ENCODE data around the gene CAMTA1. TPM values are rescaled to one million over a fixed set of nuclear protein-coding genes. Genes with fewer than 3 reads are reported as not detected.

CAMTA1 gene
- total RNA-seq, 4 donors from 2014 or later: 86.3 to 170 (median 132) TPM

GRCh38 chr1:6822530-6823359 is 37.5 kb downstream of the CAMTA1 start:
- Histone ChIP-seq H3K27me3 (no peaks in the 10 kb centered on the region), H3K36me3 (no peaks in the 10 kb centered on the region), H3K4me1 (peaks cover 3 to 68% (median 11%) of the 10 kb centered on the region in 3 donors), H3K27ac (no peak overlapping the region), H3K4me3 (no peak overlapping the region), H3K9me3 (no peaks in the 10 kb centered on the region)
- no peak for TF ChIP-seq POLR2A (IDR thresholded peaks at IDR 0.05)
- no peak for TF ChIP-seq EP300 (IDR thresholded peaks at IDR 0.05)
- TF ChIP-seq POLR2AphosphoS5 (IDR thresholded peaks at IDR 0.05): no peak
- no peak for TF ChIP-seq CTCF (IDR thresholded peaks at IDR 0.05)
- 85% methylated on average over 9 to 10 of the region's 10 CpGs for WGBS, 2 donors (ENCODE audit: low coverage in 1 of 2)
- no peak for ATAC-seq

- H3K9me3 ChIP-seq: no peaks in the 10 kb centered on the region
- ATAC-seq: no peak
- H3K27me3 ChIP-seq: no peaks in the 10 kb centered on the region
- no peak overlapping the region for H3K4me3 ChIP-seq
- peaks cover 3 to 73% (median 11%) of the 10 kb centered on the region in 3 donors for H3K4me1 ChIP-seq
- no peak for TF ChIP-seq EP300 (IDR thresholded peaks at IDR 0.05)
- TF ChIP-seq POLR2A (IDR thresholded peaks at IDR 0.05): no peak
- TF ChIP-seq CTCF (IDR thresholded peaks at IDR 0.05): no peak
- no peak for TF ChIP-seq POLR2AphosphoS5 (IDR thresholded peaks at IDR 0.05)
- no peak overlapping the region for H3K27ac ChIP-seq
- H3K36me3 ChIP-seq: no peaks in the 10 kb centered on the region
Observed at GRCh38 chr1:6823793-6824192, 38.5 kb downstream of the CAMTA1 start.

GRCh38 chr1:6824665-6825368 is 39.6 kb downstream of the CAMTA1 start:
- Histone ChIP-seq H3K27ac (no peak overlapping the region), H3K9me3 (no peaks in the 10 kb centered on the region), H3K36me3 (no peaks in the 10 kb centered on the region), H3K4me3 (no peak overlapping the region), H3K4me1 (peaks cover 3 to 63% (median 11%) of the 10 kb centered on the region in 3 donors), H3K27me3 (no peaks in the 10 kb centered on the region)
- no peak for ATAC-seq
- WGBS, 2 donors (ENCODE audit: low coverage in 1 of 2): 51 to 62% methylated on average over 6 of the region's 6 CpGs
- TF ChIP-seq EP300 (IDR thresholded peaks at IDR 0.05) (no peak), POLR2AphosphoS5 (IDR thresholded peaks at IDR 0.05) (no peak), POLR2A (IDR thresholded peaks at IDR 0.05) (no peak), CTCF (IDR thresholded peaks at IDR 0.05) (no peak)

GRCh38 chr1:6825828-6826227 is 40.6 kb downstream of the CAMTA1 start:
- ATAC-seq: no peak

More at GRCh38 chr1:6825828-6826227, 40.6 kb downstream of the CAMTA1 start:
- TF ChIP-seq CTCF (IDR thresholded peaks at IDR 0.05) (no peak), POLR2AphosphoS5 (IDR thresholded peaks at IDR 0.05) (no peak), EP300 (IDR thresholded peaks at IDR 0.05) (no peak), POLR2A (IDR thresholded peaks at IDR 0.05) (no peak)
- Histone ChIP-seq H3K27me3 (no peaks in the 10 kb centered on the region), H3K36me3 (no peaks in the 10 kb centered on the region), H3K9me3 (no peaks in the 10 kb centered on the region), H3K27ac (no peak overlapping the region), H3K4me1 (peaks cover 3 to 53% (median 11%) of the 10 kb centered on the region in 3 donors), H3K4me3 (no peak overlapping the region)
- WGBS, 2 donors (ENCODE audit: low coverage in 1 of 2): 71 to 82% methylated on average over 4 of the region's 4 CpGs
